ENCODE results near the gene ITGAD.

ITGAD gene

GRCh38 chr16:31461201-31461920 lies 68.2 kb downstream of the ITGAD start:
- DNase-seq = no peak

GRCh38 chr16:31461921-31462804 lies 69.0 kb downstream of the ITGAD start:
- DNase-seq = no peak

- DNase-seq = no peak
Observed at GRCh38 chr16:31464348-31464769, 71.2 kb downstream of the ITGAD start.

GRCh38 chr16:31464781-31465260 lies 71.7 kb downstream of the ITGAD start:
- no peak for DNase-seq

- no peak for DNase-seq
Observed at GRCh38 chr16:31465788-31466370, 72.7 kb downstream of the ITGAD start.

- no peak for DNase-seq
Observed at GRCh38 chr16:31466381-31466841, 73.3 kb downstream of the ITGAD start.

GRCh38 chr16:31467151-31467773 lies 74.1 kb downstream of the ITGAD start:
- DNase-seq = no peak

GRCh38 chr16:31467858-31468257 lies 74.7 kb downstream of the ITGAD start:
- DNase-seq = no peak

GRCh38 chr16:31470615-31471014 lies 77.5 kb downstream of the ITGAD start:
- no peak for DNase-seq

GRCh38 chr16:31471241-31471874 lies 78.2 kb downstream of the ITGAD start:
- DNase-seq = no peak

- DNase-seq = no peak
Observed at GRCh38 chr16:31471875-31472708, 79.0 kb downstream of the ITGAD start, which contains the start of gene TGFB1I1. Gene TGFB1I1 (plus strand): TSS chr16:31472152. CDS start chr16:31472189, 37 bp downstream.

- no peak for DNase-seq
Observed at GRCh38 chr16:31472709-31473203, 79.6 kb downstream of the ITGAD start.

GRCh38 chr16:31473264-31473984 lies 80.3 kb downstream of the ITGAD start:
- no peak for DNase-seq

GRCh38 chr16:31474173-31474714 lies 81.1 kb downstream of the ITGAD start:
- DNase-seq = no peak

- DNase-seq = no peak
Observed at GRCh38 chr16:31474773-31475738, 81.9 kb downstream of the ITGAD start.

GRCh38 chr16:31475946-31476302 lies 82.8 kb downstream of the ITGAD start:
- no peak for DNase-seq

All from NK-92 treated with Interleukin-12 subunit alpha and Interleukin-12 subunit beta, amount 100 ng/mL, for 24 hours (cell line).